Measurements from ENCODE around the gene CFAP100. TPM values are rescaled to one million over a fixed set of nuclear protein-coding genes. Genes with fewer than 3 reads are reported as not detected.

The CFAP100 gene
- total and polyA plus RNA-seq, 9 of the 15 experiments (the other 6 are each of a cell fraction or from before 2014, with no cell fraction given): not detected

GRCh38 chr3:126389112-126389793, 5.5 kb upstream of the CFAP100 start (continued):
- TF ChIP-seq ZNF79 (CRISPR knock-in tag; IDR thresholded peaks at IDR 0.05; ENCODE audit: low read depth) (no peak), BRCA1 (IDR thresholded peaks at IDR 0.05) (no peak), BRCA1 (CRISPR knock-in tag; IDR thresholded peaks at IDR 0.05) (no peak), ZBED1 (IDR thresholded peaks at IDR 0.05) (no peak), U2AF1 (optimal IDR thresholded peaks at IDR 0.05; ENCODE audit: low read depth, low read length) (no peak), EP300 (IDR thresholded peaks at IDR 0.05; ENCODE audit: low read length) (no peak), MITF (IDR thresholded peaks at IDR 0.05) (no peak), ILF3 (IDR thresholded peaks at IDR 0.05; ENCODE audit: borderline replicate concordance) (no peak), NCOR1 (IDR thresholded peaks at IDR 0.05) (no peak), SRF (CRISPR knock-in tag; IDR thresholded peaks at IDR 0.05) (no peak), U2AF2 (optimal IDR thresholded peaks at IDR 0.05; ENCODE audit: low read depth, low read length) (no peak), ZKSCAN1 (IDR thresholded peaks at IDR 0.05; ENCODE audit: low read depth, low read length) (no peak), CHCHD3 (CRISPR knock-in tag; IDR thresholded peaks at IDR 0.05) (no peak), CCAR2 (IDR thresholded peaks at IDR 0.05; ENCODE audit: low read depth, low read length) (no peak), HDGF (IDR thresholded peaks at IDR 0.05) (no peak), FOS (IDR thresholded peaks at IDR 0.05; ENCODE audit: extremely low read depth, insufficient read length) (no peak), HCFC1 (IDR thresholded peaks at IDR 0.05; ENCODE audit: low read depth, low read length) (no peak), ARID1B (IDR thresholded peaks at IDR 0.05) (no peak), HDAC8 (tag; IDR thresholded peaks at IDR 0.05) (no peak), ZNF584 (CRISPR knock-in tag; IDR thresholded peaks at IDR 0.05; ENCODE audit: low read depth) (no peak), SFPQ (IDR thresholded peaks at IDR 0.05; ENCODE audit: low read depth, low read length) (no peak), E2F4 (CRISPR knock-in tag; IDR thresholded peaks at IDR 0.05; ENCODE audit: low read depth) (0 out of 2 replicates have a peak, but pooled peaks have one; percentile 38), KDM4B (IDR thresholded peaks at IDR 0.05; ENCODE audit: borderline replicate concordance in 2 of 2, low read depth in 1 of 2) (no peak), USF1 (CRISPR knock-in tag; IDR thresholded peaks at IDR 0.05) (no peak), SMC3 (conservative IDR thresholded peaks at IDR 0.05; ENCODE audit: insufficient read depth, low read depth, low read length) (peak; percentile 79), ZNF444 (CRISPR knock-in tag; IDR thresholded peaks at IDR 0.05) (no peak)

All from K562 (cell line).